Cardiac fibroblast (primary cell): ENCODE data around the gene SLC2A4RG.
A peak's percentile ranks its signal among the peaks of the same experiment; 100 is the strongest.

ENCODE experiments used
- DNase-seq, 2 donors: peaks; one replicate each; pipeline versions ENCODE4 v3.0.0 to v3.0.0-alpha.2; 2010; ENCODE audit warnings: low read depth in 2 of 2
- H3K4me3 ChIP-seq, 2 donors: replicated peaks in 1 of 2; 1 replicate in 1 of 2; 2 replicates in 1 of 2; pipeline ENCODE4 v1.5.1; 2011; ENCODE audit warnings: low read depth in 2 of 2, low read length in 2 of 2, mild to moderate bottlenecking in 2 of 2, moderate library complexity in 1 of 2
- CTCF ChIP-seq: IDR thresholded peaks from one replicate; pipeline ENCODE4 v1.5.1; 2011; ENCODE audit warnings: low read depth, mild to moderate bottlenecking, low read length, inconsistent platforms

Gene SLC2A4RG

GRCh38 chr20:63703976-63704748 lies 35.4 kb upstream of the SLC2A4RG start:
- H3K4me3 ChIP-seq, result no peak overlapping the region
- no peak for TF ChIP-seq CTCF
- no peak for DNase-seq

- no peak for TF ChIP-seq CTCF
- DNase-seq, result no peak
- H3K4me3 ChIP-seq, result no peak overlapping the region
These were observed 34.8 kb upstream of the SLC2A4RG start for GRCh38 chr20:63704749-63705117.

- H3K4me3 ChIP-seq, result no peak overlapping the region
- no peak for TF ChIP-seq CTCF
- no peak for DNase-seq
These were observed 34.1 kb upstream of the SLC2A4RG start for GRCh38 chr20:63705232-63706026.

GRCh38 chr20:63706027-63706695 lies 33.4 kb upstream of the SLC2A4RG start:
- DNase-seq, result no peak
- peak overlapping the region; percentile 77 to 81 for H3K4me3 ChIP-seq
- TF ChIP-seq CTCF, result no peak

GRCh38 chr20:63706852-63707557 lies 32.6 kb upstream of the SLC2A4RG start:
- peak overlapping the region; percentile 77 to 81 for H3K4me3 ChIP-seq
- DNase-seq, result peak; percentile 43 to 49
- TF ChIP-seq CTCF, result peak; percentile 26

- TF ChIP-seq CTCF, result no peak
- H3K4me3 ChIP-seq, result peak within 1 kb of the TSS; percentile 81 to 83
- DNase-seq, result peak; percentile 75 to 87
These were observed 31.8 kb upstream of the SLC2A4RG start, which contains the start of the genes ARFRP1 and ZGPAT for GRCh38 chr20:63707558-63708300. Gene ARFRP1 (minus strand): TSS chr20:63707976. CDS start chr20:63707091, 885 bp downstream. Gene ZGPAT (plus strand): TSS chr20:63708039. CDS start chr20:63708581, 542 bp downstream.
